NCI-H187 (cell line): ENCODE results near the gene DGCR8.

Source experiments
- DNase-seq, 2 experiments: peaks; one replicate each; lab custom pipeline; 2025; lab: John Stamatoyannopoulos, UW

DGCR8 gene

DNA sequence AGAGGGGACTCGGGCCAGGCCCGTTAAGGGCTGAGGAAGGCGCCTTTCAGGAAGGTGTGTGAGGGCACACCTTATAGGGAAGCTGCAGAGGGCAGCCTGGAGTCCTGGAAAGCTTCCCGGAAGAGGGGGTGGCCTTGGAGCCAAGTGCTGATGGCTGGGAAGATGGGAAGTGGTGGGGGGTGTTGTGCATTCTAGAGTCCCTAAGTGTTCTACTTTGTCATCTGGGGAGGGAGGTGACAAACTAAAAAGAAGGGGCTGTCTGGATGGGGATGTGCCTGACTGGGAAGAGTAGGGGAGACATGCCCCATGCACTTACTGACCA is 58.3 kb downstream of the DGCR8 start:
- no peak for DNase-seq

DNA sequence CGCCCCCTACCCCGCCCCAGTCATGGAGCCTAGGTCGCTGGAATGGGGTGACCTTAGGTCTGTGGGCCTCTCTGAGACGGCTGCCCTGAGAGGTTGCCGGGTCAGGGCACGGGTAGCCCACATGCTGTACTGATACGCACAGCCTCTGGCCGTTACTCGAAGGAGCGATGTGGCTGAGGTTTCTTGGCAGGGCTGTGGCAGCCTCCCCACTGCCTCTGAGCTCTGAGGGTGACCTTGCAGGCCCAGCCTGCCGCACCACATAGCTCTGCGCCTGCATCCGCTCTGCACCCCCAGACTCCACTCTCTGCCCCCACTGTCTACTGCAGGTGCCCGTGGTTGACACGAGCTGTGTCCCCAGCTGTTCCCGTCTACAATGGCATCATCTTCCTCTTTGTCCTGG is 58.8 kb downstream of the DGCR8 start:
- no peak for DNase-seq

- DNase-seq, result no peak
These were observed 59.5 kb downstream of the DGCR8 start for GRCh38 chr22:20139391-20140106.

- DNase-seq, result no peak
These were observed 60.0 kb downstream of the DGCR8 start for GRCh38 chr22:20140107-20140445.

GRCh38 chr22:20140521-20140964 is 60.5 kb downstream of the DGCR8 start:
- no peak for DNase-seq

- DNase-seq, result no peak
These were observed 61.4 kb downstream of the DGCR8 start for GRCh38 chr22:20141186-20142077.

DNA sequence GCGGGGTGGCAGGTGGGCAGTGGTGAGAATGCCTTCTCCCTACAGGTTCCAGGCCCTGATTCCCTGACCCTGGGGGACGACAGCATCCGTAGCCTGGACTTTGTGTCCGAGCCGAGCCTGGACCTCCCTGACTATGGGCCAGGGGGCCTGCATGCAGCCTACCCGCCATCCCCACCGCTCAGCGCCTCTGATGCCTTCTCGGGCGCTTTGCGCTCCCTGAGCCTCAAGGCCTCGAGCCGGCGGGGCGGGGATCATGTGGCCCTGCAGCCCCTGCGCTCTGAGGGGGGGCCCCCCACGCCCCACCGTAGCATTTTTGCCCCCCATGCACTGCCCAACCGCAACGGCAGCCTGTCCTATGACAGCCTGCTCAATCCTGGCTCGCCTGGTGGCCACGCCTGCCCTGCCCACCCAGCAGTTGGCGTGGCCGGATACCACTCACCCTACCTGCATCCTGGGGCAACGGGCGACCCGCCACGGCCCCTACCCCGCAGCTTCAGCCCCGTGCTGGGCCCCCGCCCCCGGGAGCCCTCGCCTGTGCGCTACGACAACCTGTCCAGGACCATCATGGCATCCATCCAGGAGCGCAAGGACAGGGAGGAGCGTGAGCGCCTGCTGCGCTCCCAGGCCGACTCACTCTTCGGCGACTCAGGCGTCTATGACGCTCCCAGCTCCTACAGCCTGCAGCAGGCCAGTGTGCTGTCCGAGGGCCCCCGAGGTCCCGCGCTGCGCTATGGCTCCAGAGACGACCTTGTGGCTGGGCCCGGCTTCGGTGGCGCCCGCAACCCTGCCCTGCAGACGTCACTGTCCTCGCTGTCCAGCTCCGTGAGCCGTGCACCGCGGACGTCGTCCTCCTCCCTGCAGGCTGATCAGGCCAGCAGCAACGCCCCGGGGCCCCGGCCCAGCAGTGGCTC is 62.9 kb downstream of the DGCR8 start:
- DNase-seq, result no peak

DNA sequence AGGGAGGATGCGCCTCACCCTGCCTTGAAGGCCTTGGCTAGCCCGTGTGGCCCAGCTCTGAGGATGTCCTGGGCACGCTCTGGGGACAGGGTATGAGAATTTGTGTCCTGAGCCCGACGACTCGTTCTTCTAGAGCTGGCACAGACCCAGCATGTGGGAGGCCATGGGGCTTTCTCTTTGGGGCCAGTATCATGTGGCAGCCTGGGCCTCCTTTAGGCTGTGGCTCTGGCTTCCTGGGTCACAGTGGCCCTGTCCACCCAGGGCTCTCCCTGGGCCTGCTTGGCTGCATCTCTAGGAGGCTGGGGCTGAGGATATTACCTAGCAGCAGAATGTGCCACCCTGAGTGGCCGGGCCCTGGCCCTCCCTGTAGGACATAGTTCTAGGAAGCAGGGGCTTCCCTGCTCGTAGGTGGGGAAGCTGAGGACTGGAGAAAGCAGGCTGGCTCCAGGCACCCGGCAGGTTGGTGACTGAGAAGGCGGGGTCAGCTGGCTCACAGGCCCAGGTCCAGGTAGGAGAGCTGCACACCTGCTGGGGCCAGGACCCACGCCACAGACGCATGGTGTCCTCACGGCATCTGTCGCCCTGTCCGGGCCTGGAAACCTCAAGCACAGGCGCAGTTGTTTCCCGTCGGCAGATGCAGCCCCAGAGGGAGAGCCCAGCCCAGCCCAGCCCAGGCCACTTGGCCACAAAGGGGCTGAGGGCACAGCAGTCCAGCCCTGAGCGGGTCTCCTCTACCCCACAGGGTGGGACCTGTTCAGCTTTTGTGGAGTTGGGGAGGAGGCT is 64.0 kb downstream of the DGCR8 start:
- no peak for DNase-seq

GRCh38 chr22:20145206-20145831 is 65.3 kb downstream of the DGCR8 start:
- no peak for DNase-seq

DNA sequence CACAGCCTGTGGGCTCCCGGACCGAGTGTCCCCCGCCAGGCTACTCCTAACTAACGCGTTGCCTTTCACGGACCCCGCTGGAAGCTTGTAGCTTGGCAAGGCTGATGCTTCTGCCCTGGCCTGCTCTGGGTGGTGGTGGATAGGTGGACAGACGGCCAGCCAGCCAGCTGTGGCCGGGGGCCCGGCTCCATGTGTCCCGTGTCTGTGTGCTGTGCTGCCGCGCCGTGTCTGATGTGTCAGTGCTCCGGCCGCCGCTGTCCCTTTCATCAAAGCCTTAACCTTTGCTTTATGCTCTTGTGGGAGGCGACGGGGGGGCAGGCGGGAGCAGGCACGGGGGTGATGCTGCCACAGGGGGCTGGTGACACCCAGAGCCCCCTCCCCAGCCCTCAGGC is 65.8 kb downstream of the DGCR8 start:
- no peak for DNase-seq

DNA sequence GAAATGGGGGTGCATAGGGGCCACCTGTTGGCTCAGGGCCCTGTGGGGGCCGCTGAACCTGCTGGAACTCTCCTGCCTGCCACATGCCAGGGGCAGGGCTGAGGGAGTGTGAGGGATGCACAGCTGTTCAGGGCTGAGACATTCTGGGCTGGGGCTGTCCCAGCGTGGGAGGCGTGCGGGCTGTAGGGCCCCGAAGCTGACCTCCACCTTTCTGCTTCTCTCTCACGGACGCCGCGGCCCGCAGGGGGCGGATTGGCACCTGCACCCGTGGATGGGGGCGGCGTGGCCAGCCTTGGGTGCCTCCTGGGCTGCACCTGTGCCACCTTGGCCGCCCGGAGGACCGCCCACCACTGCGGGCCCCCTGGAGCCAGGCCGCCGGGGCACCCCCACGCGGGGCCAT is 66.7 kb downstream of the DGCR8 start:
- no peak for DNase-seq

DNA sequence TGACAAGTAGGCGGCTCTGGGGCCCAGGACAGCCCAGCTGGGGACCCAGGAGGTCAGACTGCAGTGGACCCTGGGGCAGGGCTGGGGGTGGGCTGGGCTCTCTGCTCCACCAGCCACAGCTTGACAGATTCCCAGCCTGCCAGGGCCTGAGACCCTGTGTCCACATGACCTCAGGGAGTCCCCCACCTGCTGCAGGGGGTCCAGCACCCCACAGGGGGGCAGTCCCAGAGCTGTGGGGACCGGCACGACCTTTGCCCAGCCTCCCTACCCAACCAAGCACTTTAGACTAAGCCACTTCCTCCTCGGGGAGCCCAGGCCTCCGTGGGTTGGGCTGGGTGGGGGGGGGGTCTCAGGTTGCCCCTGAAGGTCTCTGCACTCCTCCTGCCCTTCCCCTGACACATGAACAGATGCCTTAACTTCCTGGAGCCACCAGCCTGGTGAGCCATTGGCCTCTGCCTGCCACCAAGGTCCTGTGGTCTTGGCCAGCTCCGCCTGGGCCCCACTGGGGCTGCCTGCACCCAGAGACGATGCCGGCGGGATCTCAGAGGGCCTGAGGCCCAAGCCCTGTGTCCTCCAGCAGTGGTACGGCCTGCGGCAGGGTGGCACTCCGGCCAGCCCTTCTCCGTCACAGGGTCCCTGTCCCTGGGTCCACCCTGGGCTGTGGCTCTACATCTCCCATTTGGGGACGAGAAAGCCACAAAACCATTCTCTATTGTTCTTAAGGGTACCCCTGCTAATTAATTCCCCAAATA is 67.4 kb downstream of the DGCR8 start:
- DNase-seq, result no peak

GRCh38 chr22:20148414-20148813 is 68.4 kb downstream of the DGCR8 start:
- no peak for DNase-seq

GRCh38 chr22:20149257-20150250 is 69.5 kb downstream of the DGCR8 start:
- no peak for DNase-seq

DNA sequence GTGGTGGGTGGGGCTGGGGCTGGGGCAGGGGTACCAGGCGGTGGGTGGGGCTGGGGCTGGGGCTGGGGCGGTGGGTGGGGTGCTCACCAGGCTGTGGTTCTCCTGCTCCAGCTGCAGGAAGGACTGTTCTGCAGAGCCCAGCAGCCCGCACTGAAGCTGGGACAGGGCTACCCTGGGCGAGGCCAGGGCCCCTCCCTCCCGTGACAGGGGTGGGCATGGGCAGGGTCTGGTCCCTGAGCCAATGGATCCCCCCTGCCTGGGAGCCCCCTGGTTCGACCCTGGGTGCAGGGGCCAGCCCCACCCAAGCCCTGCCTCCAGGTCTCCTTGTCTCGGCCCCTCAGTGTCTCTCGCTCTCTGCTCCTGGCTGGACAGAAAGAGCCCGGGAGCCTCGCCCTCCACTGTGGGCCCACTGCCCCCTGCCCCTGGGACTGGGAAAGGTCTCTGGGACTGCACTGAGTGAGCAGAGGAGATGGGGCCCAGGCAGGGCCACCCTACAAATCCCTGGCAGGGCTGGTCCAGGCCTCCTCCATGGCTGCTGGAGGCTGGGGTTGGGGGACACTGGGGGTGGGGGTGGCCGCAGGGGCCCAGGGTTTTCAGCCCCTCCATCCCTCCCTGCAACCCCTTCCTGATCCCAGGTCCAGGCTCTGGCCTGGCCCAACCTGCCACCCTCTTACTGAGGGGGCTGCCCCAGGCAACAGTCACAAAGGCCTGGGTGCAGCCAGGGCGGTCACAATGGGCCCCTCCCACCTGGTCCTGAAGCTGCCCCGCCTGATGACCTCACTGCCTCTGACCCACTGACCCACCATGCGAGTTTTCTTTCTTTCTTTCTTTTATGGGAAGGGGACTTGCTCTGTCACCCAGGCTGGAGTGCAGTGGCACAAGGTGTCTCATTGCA is 70.6 kb downstream of the DGCR8 start, which contains the start of gene CCDC188:
Gene CCDC188, minus strand, starts transcription at position 675 of the 895 bp plus-strand sequence. Its CDS starts 69 bp downstream, at position 606.
- no peak for DNase-seq

DNA sequence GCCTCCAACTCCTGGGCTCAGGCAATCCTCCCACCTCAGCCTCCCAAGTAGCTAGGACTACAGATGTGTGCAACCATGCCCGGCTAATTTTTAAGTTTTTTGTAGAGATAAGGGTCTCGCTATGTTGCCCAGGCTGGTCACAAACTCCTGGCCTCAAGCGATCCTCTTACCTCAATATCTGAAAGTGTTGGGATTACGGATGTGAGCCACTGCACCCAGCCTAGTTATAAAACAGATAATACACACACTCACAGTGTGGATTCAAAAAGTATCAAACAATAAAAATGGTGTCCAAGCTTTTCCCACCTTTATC is 71.2 kb downstream of the DGCR8 start:
- DNase-seq, result no peak

DNA sequence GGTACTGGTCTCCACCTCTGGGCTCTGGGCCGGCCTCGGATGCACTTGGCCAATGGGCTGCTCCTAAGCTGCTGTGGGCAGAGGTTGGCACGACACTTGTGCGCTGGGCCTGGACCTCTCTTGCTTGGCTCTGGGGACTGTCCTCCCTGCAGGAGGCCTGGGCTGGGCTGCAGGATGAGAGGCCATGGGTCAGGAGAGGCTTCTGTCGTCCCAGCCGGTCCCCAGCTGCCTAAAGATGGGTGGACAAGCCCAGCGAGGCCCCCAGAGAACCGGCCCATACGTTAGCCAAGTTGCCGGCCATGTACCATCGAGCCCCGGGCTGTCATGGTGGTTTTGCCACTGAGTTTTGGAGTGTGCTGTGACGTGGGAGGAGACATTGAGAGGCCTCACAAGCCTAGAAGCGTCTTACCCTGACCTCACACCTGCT is 72.4 kb downstream of the DGCR8 start:
- DNase-seq, result no peak

GRCh38 chr22:20153945-20154344 is 73.9 kb downstream of the DGCR8 start:
- no peak for DNase-seq
